WTC11 (cell line): ENCODE measurements around the gene HES2.

Experiments
- IRF2 ChIP-seq: sonication (generic); formaldehyde crosslinking; IDR thresholded peaks from 2 replicates; pipeline ENCODE4 v1.8.0; 2022; ENCODE audit warnings: low read depth, missing genetic modification reagents, borderline replicate concordance
- JUN ChIP-seq: sonication (generic); formaldehyde crosslinking; IDR thresholded peaks from 2 replicates; pipeline ENCODE4 v1.8.0; 2023; ENCODE audit warnings: mild to moderate bottlenecking, missing genetic modification reagents
- NFE2L1 ChIP-seq: sonication (generic); formaldehyde crosslinking; IDR thresholded peaks from 2 replicates; pipeline ENCODE4 v1.8.1; 2023; ENCODE audit warnings: missing genetic modification reagents
- ZBTB21 ChIP-seq: sonication (generic); formaldehyde crosslinking; IDR thresholded peaks from 2 replicates; pipeline ENCODE4 v1.8.1; 2023; ENCODE audit warnings: mild to moderate bottlenecking, missing genetic modification reagents, borderline replicate concordance
- TF ChIP-seq, protein P1 (sequence below): fragments of 200-600 bp; IDR thresholded peaks from 2 replicates; pipeline ENCODE4 v1.8.0; 2022; ENCODE audit warnings: antibody characterized with exemption
- TF ChIP-seq, protein P2 (sequence below): sonication (generic); formaldehyde crosslinking; conservative IDR thresholded peaks from 2 replicates; pipeline ENCODE4 v1.8.1; 2022; ENCODE audit warnings: mild to moderate bottlenecking, missing genetic modification reagents
- TF ChIP-seq, protein P3 (sequence below): sonication (generic); formaldehyde crosslinking; IDR thresholded peaks from 2 replicates; pipeline ENCODE4 v1.8.0; 2022; ENCODE audit warnings: mild to moderate bottlenecking, missing genetic modification reagents

DNA sequence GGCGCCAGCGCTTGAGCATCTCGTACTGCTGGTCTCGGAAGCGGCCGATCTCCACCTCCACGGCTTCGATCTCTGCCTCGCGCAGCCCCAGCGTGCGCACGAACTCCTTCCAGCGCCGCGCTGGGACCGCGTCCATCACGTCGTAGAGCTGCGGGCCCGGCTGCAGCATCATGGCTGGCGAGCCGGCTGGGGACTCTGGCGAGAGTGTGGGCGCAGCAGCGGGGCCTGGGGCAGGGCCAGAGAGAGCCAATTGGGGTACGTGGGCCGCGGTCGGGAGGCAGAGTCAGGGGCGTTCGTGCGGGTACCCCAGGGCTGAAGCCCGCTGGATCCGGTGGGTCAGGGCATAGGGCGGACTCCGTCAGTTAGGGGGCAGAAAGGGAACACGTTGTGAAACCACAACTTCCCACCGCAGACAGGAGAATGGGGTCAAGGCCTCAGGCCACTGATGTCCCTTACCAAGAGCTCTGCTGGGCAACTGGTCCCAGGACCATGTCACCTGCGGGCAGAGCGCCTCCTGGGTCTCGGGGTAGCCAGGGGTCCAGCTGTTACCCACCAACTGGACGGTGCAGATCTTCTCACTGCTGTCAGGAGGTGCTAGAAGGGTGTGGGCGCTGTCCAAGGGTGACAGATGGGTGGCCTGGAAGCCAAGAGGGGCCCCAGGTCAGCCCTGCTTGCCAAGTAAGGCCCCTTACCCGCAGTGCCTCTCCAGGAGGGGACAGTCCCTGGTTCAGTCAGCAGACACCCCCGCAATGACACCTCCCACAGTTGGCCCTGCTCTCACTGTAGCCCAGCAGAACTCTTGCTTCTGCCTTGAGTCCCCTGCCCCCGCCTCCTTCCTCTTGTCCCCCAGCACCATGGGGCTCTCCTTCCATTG is 42.1 kb upstream of the HES2 start:
- no peak for TF ChIP-seq JUN (CRISPR knock-in tag)
- TF ChIP-seq IRF2 (CRISPR knock-in tag) = no peak
- TF ChIP-seq, protein P1, sequence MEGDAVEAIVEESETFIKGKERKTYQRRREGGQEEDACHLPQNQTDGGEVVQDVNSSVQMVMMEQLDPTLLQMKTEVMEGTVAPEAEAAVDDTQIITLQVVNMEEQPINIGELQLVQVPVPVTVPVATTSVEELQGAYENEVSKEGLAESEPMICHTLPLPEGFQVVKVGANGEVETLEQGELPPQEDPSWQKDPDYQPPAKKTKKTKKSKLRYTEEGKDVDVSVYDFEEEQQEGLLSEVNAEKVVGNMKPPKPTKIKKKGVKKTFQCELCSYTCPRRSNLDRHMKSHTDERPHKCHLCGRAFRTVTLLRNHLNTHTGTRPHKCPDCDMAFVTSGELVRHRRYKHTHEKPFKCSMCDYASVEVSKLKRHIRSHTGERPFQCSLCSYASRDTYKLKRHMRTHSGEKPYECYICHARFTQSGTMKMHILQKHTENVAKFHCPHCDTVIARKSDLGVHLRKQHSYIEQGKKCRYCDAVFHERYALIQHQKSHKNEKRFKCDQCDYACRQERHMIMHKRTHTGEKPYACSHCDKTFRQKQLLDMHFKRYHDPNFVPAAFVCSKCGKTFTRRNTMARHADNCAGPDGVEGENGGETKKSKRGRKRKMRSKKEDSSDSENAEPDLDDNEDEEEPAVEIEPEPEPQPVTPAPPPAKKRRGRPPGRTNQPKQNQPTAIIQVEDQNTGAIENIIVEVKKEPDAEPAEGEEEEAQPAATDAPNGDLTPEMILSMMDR = no peak
- TF ChIP-seq NFE2L1 (CRISPR knock-in tag) = no peak
- TF ChIP-seq, protein P2, sequence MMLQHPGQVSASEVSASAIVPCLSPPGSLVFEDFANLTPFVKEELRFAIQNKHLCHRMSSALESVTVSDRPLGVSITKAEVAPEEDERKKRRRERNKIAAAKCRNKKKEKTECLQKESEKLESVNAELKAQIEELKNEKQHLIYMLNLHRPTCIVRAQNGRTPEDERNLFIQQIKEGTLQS (CRISPR knock-in tag) = no peak
- no peak for TF ChIP-seq ZBTB21
- TF ChIP-seq, protein P3, sequence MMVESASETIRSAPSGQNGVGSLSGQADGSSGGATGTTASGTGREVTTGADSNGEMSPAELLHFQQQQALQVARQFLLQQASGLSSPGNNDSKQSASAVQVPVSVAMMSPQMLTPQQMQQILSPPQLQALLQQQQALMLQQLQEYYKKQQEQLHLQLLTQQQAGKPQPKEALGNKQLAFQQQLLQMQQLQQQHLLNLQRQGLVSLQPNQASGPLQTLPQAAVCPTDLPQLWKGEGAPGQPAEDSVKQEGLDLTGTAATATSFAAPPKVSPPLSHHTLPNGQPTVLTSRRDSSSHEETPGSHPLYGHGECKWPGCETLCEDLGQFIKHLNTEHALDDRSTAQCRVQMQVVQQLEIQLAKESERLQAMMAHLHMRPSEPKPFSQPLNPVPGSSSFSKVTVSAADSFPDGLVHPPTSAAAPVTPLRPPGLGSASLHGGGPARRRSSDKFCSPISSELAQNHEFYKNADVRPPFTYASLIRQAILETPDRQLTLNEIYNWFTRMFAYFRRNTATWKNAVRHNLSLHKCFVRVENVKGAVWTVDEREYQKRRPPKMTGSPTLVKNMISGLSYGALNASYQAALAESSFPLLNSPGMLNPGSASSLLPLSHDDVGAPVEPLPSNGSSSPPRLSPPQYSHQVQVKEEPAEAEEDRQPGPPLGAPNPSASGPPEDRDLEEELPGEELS (CRISPR knock-in tag) = no peak
